Suprapubic skin (tissue), 4 donors: ENCODE results near the gene MBD1. TPM values are rescaled to one million over a fixed set of nuclear protein-coding genes. Genes with fewer than 3 reads are reported as not detected.
"Not testable (repeated sequence)": the region's sequence is repeated elsewhere in the genome, so short reads cannot be mapped to it uniquely, and the experiment has no call there.

ENCODE experiments used
- DNase-seq, 2 donors: peaks; one replicate each; pipeline ENCODE4 v3.0.0-alpha.2; 2019; ENCODE audit warnings: low spot score in 2 of 2
- H3K27ac ChIP-seq: fragments of 200-600 bp; sonication (generic); one replicate; pipeline ENCODE4 v1.5.1; 2019
- H3K27me3 ChIP-seq: fragments of 200-600 bp; sonication (generic); one replicate; pipeline ENCODE4 v1.5.1; 2019
- H3K36me3 ChIP-seq: fragments of 200-600 bp; sonication (generic); one replicate; pipeline ENCODE4 v1.5.1; 2019
- H3K4me1 ChIP-seq: fragments of 200-600 bp; sonication (generic); one replicate; pipeline ENCODE4 v1.5.1; 2019
- H3K4me3 ChIP-seq: fragments of 200-600 bp; sonication (generic); one replicate; pipeline ENCODE4 v1.5.1; 2019; ENCODE audit warnings: mild to moderate bottlenecking
- H3K9me3 ChIP-seq: fragments of 200-600 bp; sonication (generic); one replicate; pipeline ENCODE4 v1.5.1; 2019
- CTCF ChIP-seq, 2 donors: fragments of 200-600 bp in 1 of 2; fragments of 450-650 bp in 1 of 2; sonication (generic) in 1 of 2; IDR thresholded peaks; one replicate each; pipeline ENCODE4 v1.5.1; 2016 to 2019; ENCODE audit warnings: antibody characterized with exemption in 2 of 2, mild to moderate bottlenecking in 1 of 2, moderate library complexity in 1 of 2
- EP300 ChIP-seq: sonication (generic); formaldehyde crosslinking; IDR thresholded peaks from one replicate; pipeline ENCODE4 v1.6.1; 2017; ENCODE audit warnings: antibody characterized with exemption
- POLR2A ChIP-seq, 2 donors: fragments of 450-650 bp; IDR thresholded peaks; one replicate each; pipeline ENCODE4 v1.6.1; 2017; ENCODE audit warnings: antibody characterized with exemption in 2 of 2, mild to moderate bottlenecking in 2 of 2, moderate library complexity in 2 of 2
- POLR2AphosphoS5 ChIP-seq, 3 donors: sonication (generic); formaldehyde crosslinking; IDR thresholded peaks; one replicate each; pipeline ENCODE4 v1.6.1; 2017; ENCODE audit warnings: antibody characterized with exemption in 3 of 3
- WGBS: methylation state at CpG from one replicate; pipeline ENCODE4 v1.1.5; 2018; 5-methylcytosine and 5-hydroxymethylcytosine counted together
- total RNA-seq, 4 donors: library from RNA; depleted of rRNA; stranded (reverse); fragments of >200 nt; gene quantifications; one replicate each; pipeline ENCODE4 v1.1.0, GENCODE V29; 2016

MBD1 gene
- total RNA-seq, 4 donors from 2014 or later = 107 to 145 (median 110) TPM

- no peak for DNase-seq
- H3K27ac ChIP-seq = no peak overlapping the region
- H3K4me3 ChIP-seq = no peak overlapping the region
- no peaks in the 10 kb centered on the region for H3K4me1 ChIP-seq
- TF ChIP-seq CTCF (IDR thresholded peaks at IDR 0.05) (no peak), POLR2A (IDR thresholded peaks at IDR 0.05) (no peak), POLR2AphosphoS5 (IDR thresholded peaks at IDR 0.05) (no peak), EP300 (no peak)
- no peaks in the 10 kb centered on the region for H3K36me3 ChIP-seq
- WGBS = 87% methylated on average over 4 of the region's 4 CpGs
- H3K27me3 ChIP-seq = no peaks in the 10 kb centered on the region
- no peaks in the 10 kb centered on the region for H3K9me3 ChIP-seq
Observed at GRCh38 chr18:50231621-50232020, 49.7 kb downstream of the MBD1 start.

- H3K4me1 ChIP-seq, H3K4me3 ChIP-seq, H3K36me3 ChIP-seq, H3K27me3 ChIP-seq, H3K27ac ChIP-seq, DNase-seq, H3K9me3 ChIP-seq: not testable (repeated sequence)
- 70% methylated on average over 4 of the region's 4 CpGs for WGBS
Observed at GRCh38 chr18:50220249-50220648, 61.1 kb downstream of the MBD1 start.

Other genes starting within 250 kb of the MBD1 start
- 10 to 100 TPM; 30.3 to 44.4 (median 40.7) TPM for gene MYO5B, start 86.4 kb downstream of the MBD1 start, total RNA-seq
- gene CFAP53, start 15.0 kb downstream of the MBD1 start, total RNA-seq = under 1 TPM in 1 of 4 donors, not detected in 3; 0.34 TPM
- 100 to 1,000 TPM; 102 to 193 (median 107) TPM for gene CXXC1, start 6.2 kb upstream of the MBD1 start, total RNA-seq
- 1 to 10 TPM in 1 of 4 donors, under 1 TPM in 3; 0.51 to 2.9 (median 0.92) TPM for gene SKA1, start 93.5 kb upstream of the MBD1 start, total RNA-seq